ENCODE results near the gene TTLL8. TPM values are rescaled to one million over a fixed set of nuclear protein-coding genes. Genes with fewer than 3 reads are reported as not detected.

The TTLL8 gene
- total RNA-seq, 4 donors from 2014 or later: not detected

GRCh38 chr22:49976439-49977175, 81.5 kb downstream of the TTLL8 start:
- intact Hi-C loops (cut with DNase I; ENCODE audit: low total_unique reads): no loop called here
- Histone ChIP-seq H3K27me3 (peaks cover 4% of the 10 kb centered on the region), H3K4me3 (no peak overlapping the region), H3K36me3 (no peaks in the 10 kb centered on the region), H3K9me3 (peaks cover 5 to 7% of the 10 kb centered on the region in 2 donors), H3K4me1 (peaks cover 5 to 18% (median 13%) of the 10 kb centered on the region in 4 donors), H3K27ac (peak overlapping the region in 3 of 4 donors; percentile 25 to 65 (median 42))
- in situ Hi-C loops (cut with MboI; ENCODE audit: low pct_ligation_motif_present in 1 of 4, low pct_unique_long_range_greater_than_20kb in 1 of 4, low sequenced_read_pairs in 3 of 4): no loop called here
- peak; percentile 8 for DNase-seq
- no peak for TF ChIP-seq POLR2A (IDR thresholded peaks at IDR 0.05)
- TF ChIP-seq POLR2AphosphoS5 (IDR thresholded peaks at IDR 0.05): no peak
- no peak for TF ChIP-seq EP300 (IDR thresholded peaks at IDR 0.05; ENCODE audit: low read depth)
- WGBS, 2 donors (ENCODE audit: low coverage in 1 of 2): 44% methylated on average over 9 to 15 of the region's 15 CpGs

- in situ Hi-C loops (cut with MboI; ENCODE audit: low pct_ligation_motif_present in 1 of 4, low pct_unique_long_range_greater_than_20kb in 1 of 4, low sequenced_read_pairs in 3 of 4): no loop called here
- DNase-seq: peak; percentile 37
- H3K27me3 ChIP-seq: no peaks in the 10 kb centered on the region
- intact Hi-C loops (cut with DNase I; ENCODE audit: low total_unique reads): no loop called here
- H3K4me1 ChIP-seq: peaks cover 13 to 26% (median 18%) of the 10 kb centered on the region in 4 donors
- H3K9me3 ChIP-seq: peaks cover 5 to 7% of the 10 kb centered on the region in 2 donors
- 0 to 32% methylated on average over 1 to 17 of the region's 17 CpGs for WGBS, 2 donors (ENCODE audit: low coverage in 1 of 2)
- no peak for TF ChIP-seq POLR2AphosphoS5 (IDR thresholded peaks at IDR 0.05)
- TF ChIP-seq EP300 (IDR thresholded peaks at IDR 0.05; ENCODE audit: low read depth): no peak
- TF ChIP-seq POLR2A (IDR thresholded peaks at IDR 0.05): no peak
- no peak for TF ChIP-seq CTCF (IDR thresholded peaks at IDR 0.05)
- H3K4me3 ChIP-seq: no peak overlapping the region
- H3K36me3 ChIP-seq: no peaks in the 10 kb centered on the region
- H3K27ac ChIP-seq: peak overlapping the region in 3 of 4 donors; percentile 25 to 65 (median 42)
Observed at GRCh38 chr22:49975543-49976389, 82.3 kb downstream of the TTLL8 start.

GRCh38 chr22:49973018-49973961, 84.8 kb downstream of the TTLL8 start:
- DNase-seq: no peak
- 83 to 89% methylated on average over 4 to 5 of the region's 5 CpGs for WGBS, 2 donors (ENCODE audit: low coverage in 1 of 2)
- intact Hi-C loops (cut with DNase I; ENCODE audit: low total_unique reads): no loop called here
- in situ Hi-C loops (cut with MboI; ENCODE audit: low pct_ligation_motif_present in 1 of 4, low pct_unique_long_range_greater_than_20kb in 1 of 4, low sequenced_read_pairs in 3 of 4): loop anchor here in 1 of 4 donors (25.0 kb wide), 1 partner anchor 111 kb away; the partner anchor contains the start of gene ZBED4
- Histone ChIP-seq H3K27ac (no peak overlapping the region), H3K4me1 (peaks cover 18 to 34% (median 28%) of the 10 kb centered on the region in 4 donors), H3K27me3 (no peaks in the 10 kb centered on the region), H3K36me3 (no peaks in the 10 kb centered on the region), H3K9me3 (no peaks in the 10 kb centered on the region), H3K4me3 (no peak overlapping the region)
- no peak for TF ChIP-seq CTCF (IDR thresholded peaks at IDR 0.05)
- no peak for TF ChIP-seq POLR2A (IDR thresholded peaks at IDR 0.05)
- TF ChIP-seq EP300 (IDR thresholded peaks at IDR 0.05; ENCODE audit: low read depth): no peak
- no peak for TF ChIP-seq POLR2AphosphoS5 (IDR thresholded peaks at IDR 0.05)
